ENCODE measurements around the gene RNASE8. TPM values are rescaled to one million over a fixed set of nuclear protein-coding genes. Genes with fewer than 3 reads are reported as not detected.
A peak's percentile ranks its signal among the peaks of the same experiment; 100 is the strongest.

RNASE8 gene
- total and polyA plus RNA-seq, 2 of the 4 experiments (the other 2 are of a cell fraction), result not detected

DNA sequence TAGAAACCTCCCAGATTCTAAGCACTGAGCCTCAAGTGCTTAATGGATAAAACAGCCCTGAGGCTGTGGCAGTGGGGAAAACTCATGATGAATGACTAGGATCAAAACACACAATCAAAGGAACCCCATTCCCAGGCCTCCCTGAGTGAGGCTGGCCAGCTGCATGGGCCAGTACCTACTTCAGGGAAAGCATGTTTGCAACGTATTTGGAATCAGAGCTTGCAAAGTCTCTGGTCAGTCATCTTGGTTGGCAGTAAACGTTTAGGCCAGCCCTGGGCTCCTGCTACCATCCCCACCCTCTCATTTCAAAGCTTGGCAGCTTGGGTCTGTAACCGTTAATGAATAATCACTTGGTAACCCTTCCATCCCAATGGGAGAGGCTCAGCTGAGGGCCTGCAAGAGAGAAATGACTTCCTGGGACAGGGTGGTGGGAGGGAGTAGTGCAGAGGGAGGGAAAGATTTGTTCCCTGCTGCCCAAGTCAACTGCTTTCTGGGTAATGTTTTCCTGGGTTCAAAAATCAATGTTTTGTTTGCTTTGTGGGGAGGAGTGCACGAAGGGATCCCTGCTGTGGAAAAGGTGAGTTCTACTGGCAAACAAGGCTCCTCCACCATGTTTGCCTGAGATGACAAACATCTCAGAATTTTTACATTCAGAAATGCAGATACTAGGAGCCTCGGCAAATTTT, 2.0 kb upstream of the RNASE8 start:
- ATAC-seq (ENCODE audit: low read depth) (no peak), DNase-seq (no peak)
- no peaks in the 10 kb centered on the region for H3K36me3 ChIP-seq (ENCODE audit: control insufficient read depth, insufficient read depth, low read length)
- H3K9me1 ChIP-seq (ENCODE audit: insufficient read depth, low read length), result peaks cover 3% of the 10 kb centered on the region; the same call in 1 of the 2 replicates
- CTCF ChIA-PET, result interaction anchor here (0.7 kb wide), 1 partner anchor 16 kb away, joined by 3 read pairs; no protein-coding TSS in a partner anchor
- no peak overlapping the region for H2BK120ac ChIP-seq (ENCODE audit: low read depth, low read length)
- H3K4me1 ChIP-seq (ENCODE audit: control insufficient read depth, insufficient read depth, low read length), result no peaks in the 10 kb centered on the region
- no peak overlapping the region for H2BK15ac ChIP-seq (ENCODE audit: low read depth, low read length)
- no peak overlapping the region for H3K56ac ChIP-seq (ENCODE audit: extremely low read depth, insufficient read depth, low read length)
- dilution Hi-C loops (cut with HindIII; ENCODE audit: low sequenced_read_pairs, unreplicated experiment) (no loop called here), intact Hi-C loops (cut with micrococcal nuclease) (no loop called here), in situ Hi-C loops (cut with MboI; ENCODE audit: low sequenced_read_pairs) (no loop called here)
- H2AK5ac ChIP-seq (ENCODE audit: low read depth, low read length), result no peak overlapping the region
- no peak overlapping the region for H4K91ac ChIP-seq (ENCODE audit: insufficient read depth, low read depth, low read length)
- BruUV-seq (replicated peaks), result no TSS peak
- H2BK20ac ChIP-seq (ENCODE audit: low read depth, low read length), result no peak overlapping the region
- H3K14ac ChIP-seq (replicated peaks; ENCODE audit: low read depth, low read length), result no peak overlapping the region
- TF ChIP-seq BHLHE40 (IDR thresholded peaks at IDR 0.05; ENCODE audit: low read depth, low read length) (no peak), SMC3 (IDR thresholded peaks at IDR 0.05; ENCODE audit: low read depth, low read length) (no peak), MAFK (IDR thresholded peaks at IDR 0.05; ENCODE audit: low read depth, low read length) (no peak), RCOR1 (IDR thresholded peaks at IDR 0.05; ENCODE audit: insufficient replicate concordance, low read length) (no peak), NFE2L2 (IDR thresholded peaks at IDR 0.05; ENCODE audit: low read depth, low read length) (no peak), FOS (IDR thresholded peaks at IDR 0.05; ENCODE audit: low read depth, low read length) (no peak), MXI1 (IDR thresholded peaks at IDR 0.05; ENCODE audit: borderline replicate concordance, low read depth, low read length) (no peak), POLR2A (IDR thresholded peaks at IDR 0.05; ENCODE audit: low read depth, low read length) (no peak), CEBPB (IDR thresholded peaks at IDR 0.05; ENCODE audit: low read depth, low read length) (no peak), MAZ (IDR thresholded peaks at IDR 0.05; ENCODE audit: borderline replicate concordance, low read depth, low read length) (no peak), RFX5 (IDR thresholded peaks at IDR 0.05; ENCODE audit: low read depth, low read length) (no peak), CHD1 (IDR thresholded peaks at IDR 0.05; ENCODE audit: low read depth, low read length) (no peak), RAD21 (IDR thresholded peaks at IDR 0.05; ENCODE audit: low read length) (no peak)
- TF ChIP-seq, protein P1, sequence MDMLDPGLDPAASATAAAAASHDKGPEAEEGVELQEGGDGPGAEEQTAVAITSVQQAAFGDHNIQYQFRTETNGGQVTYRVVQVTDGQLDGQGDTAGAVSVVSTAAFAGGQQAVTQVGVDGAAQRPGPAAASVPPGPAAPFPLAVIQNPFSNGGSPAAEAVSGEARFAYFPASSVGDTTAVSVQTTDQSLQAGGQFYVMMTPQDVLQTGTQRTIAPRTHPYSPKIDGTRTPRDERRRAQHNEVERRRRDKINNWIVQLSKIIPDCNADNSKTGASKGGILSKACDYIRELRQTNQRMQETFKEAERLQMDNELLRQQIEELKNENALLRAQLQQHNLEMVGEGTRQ (IDR thresholded peaks at IDR 0.05; ENCODE audit: low read depth, low read length), result no peak
- TF ChIP-seq, protein P2, sequence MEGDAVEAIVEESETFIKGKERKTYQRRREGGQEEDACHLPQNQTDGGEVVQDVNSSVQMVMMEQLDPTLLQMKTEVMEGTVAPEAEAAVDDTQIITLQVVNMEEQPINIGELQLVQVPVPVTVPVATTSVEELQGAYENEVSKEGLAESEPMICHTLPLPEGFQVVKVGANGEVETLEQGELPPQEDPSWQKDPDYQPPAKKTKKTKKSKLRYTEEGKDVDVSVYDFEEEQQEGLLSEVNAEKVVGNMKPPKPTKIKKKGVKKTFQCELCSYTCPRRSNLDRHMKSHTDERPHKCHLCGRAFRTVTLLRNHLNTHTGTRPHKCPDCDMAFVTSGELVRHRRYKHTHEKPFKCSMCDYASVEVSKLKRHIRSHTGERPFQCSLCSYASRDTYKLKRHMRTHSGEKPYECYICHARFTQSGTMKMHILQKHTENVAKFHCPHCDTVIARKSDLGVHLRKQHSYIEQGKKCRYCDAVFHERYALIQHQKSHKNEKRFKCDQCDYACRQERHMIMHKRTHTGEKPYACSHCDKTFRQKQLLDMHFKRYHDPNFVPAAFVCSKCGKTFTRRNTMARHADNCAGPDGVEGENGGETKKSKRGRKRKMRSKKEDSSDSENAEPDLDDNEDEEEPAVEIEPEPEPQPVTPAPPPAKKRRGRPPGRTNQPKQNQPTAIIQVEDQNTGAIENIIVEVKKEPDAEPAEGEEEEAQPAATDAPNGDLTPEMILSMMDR (conservative IDR thresholded peaks at IDR 0.05; ENCODE audit: low read depth, low read length), result no peak
- TF ChIP-seq, protein P3, sequence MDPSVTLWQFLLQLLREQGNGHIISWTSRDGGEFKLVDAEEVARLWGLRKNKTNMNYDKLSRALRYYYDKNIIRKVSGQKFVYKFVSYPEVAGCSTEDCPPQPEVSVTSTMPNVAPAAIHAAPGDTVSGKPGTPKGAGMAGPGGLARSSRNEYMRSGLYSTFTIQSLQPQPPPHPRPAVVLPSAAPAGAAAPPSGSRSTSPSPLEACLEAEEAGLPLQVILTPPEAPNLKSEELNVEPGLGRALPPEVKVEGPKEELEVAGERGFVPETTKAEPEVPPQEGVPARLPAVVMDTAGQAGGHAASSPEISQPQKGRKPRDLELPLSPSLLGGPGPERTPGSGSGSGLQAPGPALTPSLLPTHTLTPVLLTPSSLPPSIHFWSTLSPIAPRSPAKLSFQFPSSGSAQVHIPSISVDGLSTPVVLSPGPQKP (IDR thresholded peaks at IDR 0.05; ENCODE audit: borderline replicate concordance, low read depth, low read length), result no peak
- H3K9ac ChIP-seq (ENCODE audit: low read depth, low read length), result no peak overlapping the region
- no peak overlapping the region for H3K4me3 ChIP-seq (ENCODE audit: insufficient read depth, low read depth, low read length)
- no peak overlapping the region for H2AK9ac ChIP-seq (replicated peaks; ENCODE audit: low read depth, low read length, poor library complexity)
- H3K4ac ChIP-seq (ENCODE audit: low read depth, low read length), result no peak overlapping the region
- POLR2A ChIA-PET (ENCODE audit: unreplicated experiment), result no interaction called here
- H2BK5ac ChIP-seq (ENCODE audit: low read depth, low read length, poor library complexity, severe bottlenecking), result no peak overlapping the region
- peaks cover 4% of the 10 kb centered on the region for H3K27me3 ChIP-seq (ENCODE audit: control insufficient read depth, insufficient read depth, low read length)
- no peak overlapping the region for H4K5ac ChIP-seq (ENCODE audit: low read depth, low read length)
- no peaks in the 10 kb centered on the region for H3K79me1 ChIP-seq (ENCODE audit: low read depth in 1 of 2, low read length in 2 of 2)
- H3K23ac ChIP-seq (ENCODE audit: low read depth, low read length), result no peak overlapping the region
- no peaks in the 10 kb centered on the region for H4K20me1 ChIP-seq (ENCODE audit: insufficient read depth, low read length)
- no peak overlapping the region for H3K27ac ChIP-seq (ENCODE audit: insufficient read depth, low read length)
- peak overlapping the region; percentile 36 for H2AFZ ChIP-seq (replicated peaks; ENCODE audit: low read length, poor library complexity)
- no peak overlapping the region for H4K8ac ChIP-seq (ENCODE audit: low read depth in 2 of 2, low read length in 2 of 2)
- no peaks in the 10 kb centered on the region for H3K9me3 ChIP-seq (ENCODE audit: control insufficient read depth, insufficient read depth, low read length)
- no peak overlapping the region for H3K18ac ChIP-seq (ENCODE audit: low read depth, low read length)
- no peak overlapping the region for H3K4me2 ChIP-seq (ENCODE audit: low read depth, low read length)
- WGBS, 2 experiments (ENCODE audit: extremely low coverage in 2 of 2, insufficient read length in 1 of 2), result 50% methylated on average over 2 of the region's 5 CpGs; no CpG with 5 or more reads in 1 of the 2 experiments
